Measurements from ENCODE around the gene LNX1. TPM values are rescaled to one million over a fixed set of nuclear protein-coding genes. Genes with fewer than 3 reads are reported as not detected.
"Not testable (repeated sequence)": the region's sequence is repeated elsewhere in the genome, so short reads cannot be mapped to it uniquely, and the experiment has no call there.

Gene LNX1
- total RNA-seq, 1 experiment from 2014 or later = 9.3 TPM

DNA sequence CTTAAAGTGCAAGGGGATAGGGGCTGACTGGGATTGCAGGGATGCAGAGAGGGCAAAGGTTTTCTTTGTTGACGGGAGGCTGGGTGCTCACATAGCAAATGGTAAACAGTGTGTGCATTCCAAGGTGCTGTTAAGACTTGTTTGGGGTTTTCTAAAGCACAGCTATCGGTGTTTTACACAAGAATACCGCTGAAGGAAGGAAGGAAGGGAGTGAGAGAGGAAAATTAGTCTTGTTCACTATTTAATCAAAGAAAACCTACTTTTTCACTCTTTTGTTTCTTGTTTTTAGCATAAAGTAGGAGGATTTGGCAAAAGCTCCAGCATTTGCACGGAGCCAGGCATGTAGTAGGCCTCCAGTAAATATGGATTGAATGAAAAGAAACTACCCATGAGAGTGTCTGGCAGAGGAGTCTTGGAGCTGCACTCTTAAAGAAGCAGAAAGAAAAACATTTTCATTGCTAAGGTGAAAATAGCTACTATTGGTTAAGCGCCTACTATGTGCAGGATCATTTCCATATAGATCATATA is 114.2 kb downstream of the LNX1 start:
- Histone ChIP-seq H3K4me1 (peaks cover 37% of the 10 kb centered on the region), H3K4me3 (ENCODE audit: low read depth, low read length) (peak overlapping the region; percentile 17), H3K9me3 (no peaks in the 10 kb centered on the region), H3K36me3 (ENCODE audit: control insufficient read depth, insufficient read depth, low read length) (no peaks in the 10 kb centered on the region), H3K27me3 (replicated peaks; ENCODE audit: control insufficient read depth, insufficient read depth, low read length) (no peaks in the 10 kb centered on the region)
- H3K27ac Mint-ChIP-seq (ENCODE audit: unreplicated experiment) = peak overlapping the region; percentile 79
- no peaks in the 10 kb centered on the region for H3K27me3 Mint-ChIP-seq (ENCODE audit: insufficient read depth, unreplicated experiment)
- intact Hi-C loops (cut with micrococcal nuclease; ENCODE audit: unreplicated experiment) = loop anchor here (2.0 to 5.0 kb wide), 4 partner anchors 14 to 115 kb away; partner anchors contain the start of genes FIP1L1 and LNX1
- peaks cover 18% of the 10 kb centered on the region for H3K9me3 Mint-ChIP-seq (ENCODE audit: unreplicated experiment)
- ChIA-PET CTCF (interaction anchor here (0.9 to 1.0 kb wide), 2 partner anchors 114 to 757 kb away, joined by 3 to 5 read pairs; partner anchors contain the start of gene LNX1), POLR2A (interaction anchor here (0.6 to 1.1 kb wide), 2 partner anchors 114 to 1608 kb away, joined by 4 to 7 read pairs; partner anchors contain the start of gene LNX1)
- no TSS peak for BruUV-seq (replicated peaks)
- H3K4me1 Mint-ChIP-seq (ENCODE audit: low read depth, unreplicated experiment) = peaks cover 20% of the 10 kb centered on the region
- peak overlapping the region; percentile 70 for H3K4me3 Mint-ChIP-seq (ENCODE audit: unreplicated experiment)
- TF ChIP-seq, protein P1, sequence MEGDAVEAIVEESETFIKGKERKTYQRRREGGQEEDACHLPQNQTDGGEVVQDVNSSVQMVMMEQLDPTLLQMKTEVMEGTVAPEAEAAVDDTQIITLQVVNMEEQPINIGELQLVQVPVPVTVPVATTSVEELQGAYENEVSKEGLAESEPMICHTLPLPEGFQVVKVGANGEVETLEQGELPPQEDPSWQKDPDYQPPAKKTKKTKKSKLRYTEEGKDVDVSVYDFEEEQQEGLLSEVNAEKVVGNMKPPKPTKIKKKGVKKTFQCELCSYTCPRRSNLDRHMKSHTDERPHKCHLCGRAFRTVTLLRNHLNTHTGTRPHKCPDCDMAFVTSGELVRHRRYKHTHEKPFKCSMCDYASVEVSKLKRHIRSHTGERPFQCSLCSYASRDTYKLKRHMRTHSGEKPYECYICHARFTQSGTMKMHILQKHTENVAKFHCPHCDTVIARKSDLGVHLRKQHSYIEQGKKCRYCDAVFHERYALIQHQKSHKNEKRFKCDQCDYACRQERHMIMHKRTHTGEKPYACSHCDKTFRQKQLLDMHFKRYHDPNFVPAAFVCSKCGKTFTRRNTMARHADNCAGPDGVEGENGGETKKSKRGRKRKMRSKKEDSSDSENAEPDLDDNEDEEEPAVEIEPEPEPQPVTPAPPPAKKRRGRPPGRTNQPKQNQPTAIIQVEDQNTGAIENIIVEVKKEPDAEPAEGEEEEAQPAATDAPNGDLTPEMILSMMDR (IDR thresholded peaks at IDR 0.05; ENCODE audit: insufficient read depth in 1 of 2, low read depth in 1 of 2, low read length in 1 of 2, severe bottlenecking in 1 of 2, unreplicated experiment in 1 of 2) = no peak
- DNase-seq = peak; percentile 72 to 76
- no peaks in the 10 kb centered on the region for H3K36me3 Mint-ChIP-seq (ENCODE audit: insufficient read depth, unreplicated experiment)

DNA sequence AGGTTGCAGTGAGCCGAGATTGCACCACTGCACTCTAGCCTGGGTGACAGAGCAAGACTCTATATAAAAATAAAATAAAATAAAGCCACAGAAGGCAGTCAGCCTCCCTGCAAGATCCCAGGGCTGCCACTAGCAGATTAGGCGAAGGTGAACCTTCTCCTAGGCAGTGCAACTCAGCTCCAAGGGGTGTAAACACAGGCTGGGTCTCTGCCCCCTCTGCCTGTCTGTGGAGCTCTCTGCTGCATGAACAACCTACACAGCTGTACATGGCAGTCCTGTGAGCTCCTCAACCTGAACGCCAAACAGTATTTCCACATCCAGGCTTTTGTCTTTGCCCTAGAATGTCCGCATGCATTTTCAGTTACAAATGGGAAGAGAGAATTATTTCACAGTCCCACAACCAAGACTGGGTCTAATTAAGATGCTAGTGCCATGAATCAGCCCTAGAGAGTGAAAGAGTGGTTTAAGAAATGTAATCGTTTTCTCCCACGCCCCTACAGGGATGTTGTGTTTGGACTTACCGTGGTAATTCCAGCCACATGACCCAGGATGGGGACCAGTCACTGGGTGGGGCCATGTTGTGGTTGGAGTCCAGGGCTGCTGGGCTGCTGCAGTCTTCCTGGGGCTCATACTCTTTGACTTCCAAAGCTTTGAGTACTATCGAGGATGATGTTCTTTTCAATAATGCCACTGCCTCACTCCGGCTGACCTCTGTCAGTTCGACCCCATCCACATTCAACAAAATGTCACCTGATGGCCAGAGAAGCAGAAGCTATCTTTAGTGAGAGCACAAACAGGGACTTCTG is 114.9 kb downstream of the LNX1 start:
- Mint-ChIP-seq H3K27ac (ENCODE audit: unreplicated experiment) (peak overlapping the region; percentile 79), H3K36me3 (ENCODE audit: insufficient read depth, unreplicated experiment) (no peaks in the 10 kb centered on the region), H3K27me3 (ENCODE audit: insufficient read depth, unreplicated experiment) (no peaks in the 10 kb centered on the region), H3K4me3 (ENCODE audit: unreplicated experiment) (peak overlapping the region; percentile 70), H3K9me3 (ENCODE audit: unreplicated experiment) (peaks cover 18% of the 10 kb centered on the region), H3K4me1 (ENCODE audit: low read depth, unreplicated experiment) (peaks cover 20% of the 10 kb centered on the region)
- peak; percentile 66 to 73 for DNase-seq
- ChIA-PET CTCF (interaction anchor here (0.9 to 1.0 kb wide), 2 partner anchors 115 to 758 kb away, joined by 3 to 5 read pairs; partner anchors contain the start of gene LNX1), POLR2A (interaction anchor here (1.1 kb wide), 1 partner anchor 115 kb away, joined by 7 read pairs; the partner anchor contains the start of gene LNX1)
- Histone ChIP-seq H3K4me3 (ENCODE audit: low read depth, low read length) (peak overlapping the region; percentile 17), H3K36me3 (ENCODE audit: control insufficient read depth, insufficient read depth, low read length) (no peaks in the 10 kb centered on the region), H3K9me3 (no peaks in the 10 kb centered on the region), H3K4me1 (peaks cover 37% of the 10 kb centered on the region), H3K27me3 (replicated peaks; ENCODE audit: control insufficient read depth, insufficient read depth, low read length) (no peaks in the 10 kb centered on the region)
- BruUV-seq (replicated peaks) = TSS peak; percentile 58
- TF ChIP-seq, protein P1 (IDR thresholded peaks at IDR 0.05; ENCODE audit: insufficient read depth in 1 of 2, low read depth in 1 of 2, low read length in 1 of 2, severe bottlenecking in 1 of 2, unreplicated experiment in 1 of 2) = no peak
- intact Hi-C loops (cut with micrococcal nuclease; ENCODE audit: unreplicated experiment) = loop anchor here (2.0 to 5.0 kb wide), 4 partner anchors 14 to 116 kb away; partner anchors contain the start of genes FIP1L1 and LNX1

GRCh38 chr4:53466576-53466975 is 124.7 kb downstream of the LNX1 start:
- BruUV-seq (replicated peaks) = not testable (repeated sequence)

More at GRCh38 chr4:53466576-53466975, 124.7 kb downstream of the LNX1 start:
- H3K4me3 ChIP-seq (ENCODE audit: low read depth, low read length); H3K36me3 ChIP-seq (ENCODE audit: control insufficient read depth, insufficient read depth, low read length); H3K4me1 ChIP-seq; CTCF ChIA-PET; H3K27ac Mint-ChIP-seq (ENCODE audit: unreplicated experiment); H3K27me3 ChIP-seq (replicated peaks; ENCODE audit: control insufficient read depth, insufficient read depth, low read length); H3K4me1 Mint-ChIP-seq (ENCODE audit: low read depth, unreplicated experiment); H3K9me3 ChIP-seq; H3K27me3 Mint-ChIP-seq (ENCODE audit: insufficient read depth, unreplicated experiment); H3K4me3 Mint-ChIP-seq (ENCODE audit: unreplicated experiment); DNase-seq; intact Hi-C loops (cut with micrococcal nuclease; ENCODE audit: unreplicated experiment); POLR2A ChIA-PET: not testable (repeated sequence)
- peaks cover 13% of the 10 kb centered on the region for H3K9me3 Mint-ChIP-seq (ENCODE audit: unreplicated experiment)
- peaks cover 28% of the 10 kb centered on the region for H3K36me3 Mint-ChIP-seq (ENCODE audit: insufficient read depth, unreplicated experiment)
